HEK293 (cell line): ENCODE results near the gene RINL.

Source experiments
- CTCF ChIA-PET: fragments of 350-600 bp; formaldehyde crosslinking; extraction: SDS; loops from one replicate; lab custom pipeline; 2021; ENCODE audit warnings: antibody characterized with exemption; lab: Yijun Ruan, JAX
- POLR2A ChIA-PET: fragments of 300-600 bp; formaldehyde crosslinking; extraction: SDS; loops from one replicate; lab custom pipeline; 2020; ENCODE audit warnings: antibody characterized with exemption, inconsistent platforms; lab: Yijun Ruan, JAX
- H3K27ac ChIP-seq: fragments of 200-500 bp; sonication (Bioruptor generic); 2 replicates; pipeline ENCODE4 v1.5.1; 2014; ENCODE audit warnings: low read depth, low read length, control low read depth, inconsistent platforms; ENCODE audit errors: extremely low read depth
- H3K36me3 ChIP-seq, 2 experiments: fragments of 200-500 bp in 1 of 2; sonication (Bioruptor generic) in 1 of 2; 1 replicate in 1 of 2; 2 replicates in 1 of 2; pipeline ENCODE4 v1.5.1; 2014 to 2017; ENCODE audit warnings: inconsistent platforms in 2 of 2, low read length in 2 of 2; ENCODE audit not compliant: control insufficient read depth in 2 of 2, insufficient read depth in 1 of 2
- H3K4me1 ChIP-seq: fragments of 200-500 bp; sonication (Bioruptor generic); 2 replicates; pipeline ENCODE4 v1.5.1; 2014; ENCODE audit warnings: mild to moderate bottlenecking, low read length, inconsistent platforms; ENCODE audit not compliant: control insufficient read depth, insufficient read depth
- H3K4me3 ChIP-seq: 2 replicates; pipeline ENCODE4 v1.5.1; 2011; ENCODE audit warnings: low read depth, mild to moderate bottlenecking, control low read depth, low read length, moderate library complexity
- H3K9me3 ChIP-seq: fragments of 200-500 bp; sonication (Bioruptor generic); 2 replicates; pipeline ENCODE4 v1.5.1; 2014; ENCODE audit warnings: low read depth, low read length, inconsistent platforms; ENCODE audit not compliant: control insufficient read depth, insufficient read depth
- AEBP2 ChIP-seq: fragments of 450-650 bp; formaldehyde crosslinking; IDR thresholded peaks from 2 replicates; pipeline ENCODE4 v1.5.1; 2016; ENCODE audit warnings: missing biosample characterization, missing genetic modification characterization, borderline replicate concordance
- GLI4 ChIP-seq: fragments of 450-650 bp; formaldehyde crosslinking; IDR thresholded peaks from 2 replicates; pipeline ENCODE4 v1.5.1; 2016; ENCODE audit warnings: missing biosample characterization, missing genetic modification characterization
- GLIS1 ChIP-seq: fragments of 450-650 bp; formaldehyde crosslinking; IDR thresholded peaks from 2 replicates; pipeline ENCODE4 v1.5.1; 2016; ENCODE audit warnings: missing biosample characterization, missing genetic modification characterization
- KLF16 ChIP-seq: fragments of 450-650 bp; formaldehyde crosslinking; IDR thresholded peaks from 2 replicates; pipeline ENCODE4 v1.5.1; 2017; ENCODE audit warnings: missing biosample characterization, missing genetic modification characterization
- PRDM10 ChIP-seq: fragments of 450-650 bp; formaldehyde crosslinking; IDR thresholded peaks from 2 replicates; pipeline ENCODE4 v1.5.1; 2016; ENCODE audit warnings: missing biosample characterization, missing genetic modification characterization
- PRDM6 ChIP-seq: fragments of 450-650 bp; formaldehyde crosslinking; IDR thresholded peaks from 2 replicates; pipeline ENCODE4 v1.5.1; 2017; ENCODE audit warnings: missing biosample characterization, missing genetic modification characterization
- TCF7L2 ChIP-seq: IDR thresholded peaks from 2 replicates; pipeline ENCODE4 v1.6.1; 2011; ENCODE audit warnings: low read depth, mild to moderate bottlenecking, inconsistent platforms, low read length, moderate library complexity, borderline replicate concordance
- ZBTB21 ChIP-seq: fragments of 450-650 bp; formaldehyde crosslinking; IDR thresholded peaks from 2 replicates; pipeline ENCODE4 v1.5.1; 2017; ENCODE audit warnings: missing biosample characterization, missing genetic modification characterization
- ZIC2 ChIP-seq: fragments of 450-650 bp; formaldehyde crosslinking; IDR thresholded peaks from 2 replicates; pipeline ENCODE4 v1.5.1; 2016; ENCODE audit warnings: missing biosample characterization, missing genetic modification characterization
- ZNF146 ChIP-seq: fragments of 450-650 bp; formaldehyde crosslinking; IDR thresholded peaks from 2 replicates; pipeline ENCODE4 v1.5.1; 2016; ENCODE audit warnings: missing biosample characterization, missing genetic modification characterization
- ZNF155 ChIP-seq: fragments of 450-650 bp; formaldehyde crosslinking; IDR thresholded peaks from 2 replicates; pipeline ENCODE4 v1.5.1; 2016; ENCODE audit warnings: missing biosample characterization, missing genetic modification characterization
- ZNF211 ChIP-seq: fragments of 450-650 bp; formaldehyde crosslinking; IDR thresholded peaks from 2 replicates; pipeline ENCODE4 v1.5.1; 2016; ENCODE audit warnings: low read depth, missing biosample characterization, missing genetic modification characterization
- ZNF24 ChIP-seq: fragments of 450-650 bp; formaldehyde crosslinking; IDR thresholded peaks from 2 replicates; pipeline ENCODE4 v1.5.1; 2016; ENCODE audit warnings: missing biosample characterization, missing genetic modification characterization
- ZNF248 ChIP-seq: fragments of 450-650 bp; formaldehyde crosslinking; IDR thresholded peaks from 2 replicates; pipeline ENCODE4 v1.5.1; 2017; ENCODE audit warnings: missing biosample characterization, missing genetic modification characterization
- ZNF394 ChIP-seq: fragments of 450-650 bp; formaldehyde crosslinking; IDR thresholded peaks from 2 replicates; pipeline ENCODE4 v1.5.1; 2016; ENCODE audit warnings: missing biosample characterization, missing genetic modification characterization, mild to moderate bottlenecking, moderate library complexity, borderline replicate concordance
- ZNF423 ChIP-seq: fragments of 450-650 bp; formaldehyde crosslinking; IDR thresholded peaks from 2 replicates; pipeline ENCODE4 v1.5.1; 2016; ENCODE audit warnings: missing biosample characterization, missing genetic modification characterization
- ZNF449 ChIP-seq: fragments of 450-650 bp; formaldehyde crosslinking; IDR thresholded peaks from 2 replicates; pipeline ENCODE4 v1.5.1; 2017; ENCODE audit warnings: missing biosample characterization, mild to moderate bottlenecking, missing genetic modification characterization, moderate library complexity
- ZNF530 ChIP-seq: fragments of 450-650 bp; formaldehyde crosslinking; IDR thresholded peaks from 2 replicates; pipeline ENCODE4 v1.5.1; 2016; ENCODE audit warnings: low read depth, missing biosample characterization, missing genetic modification characterization
- ZNF571 ChIP-seq: fragments of 450-650 bp; formaldehyde crosslinking; IDR thresholded peaks from 2 replicates; pipeline ENCODE4 v1.5.0; 2017; ENCODE audit warnings: missing biosample characterization, missing genetic modification characterization
- ZNF585B ChIP-seq: fragments of 450-650 bp; formaldehyde crosslinking; IDR thresholded peaks from 2 replicates; pipeline ENCODE4 v1.5.1; 2016; ENCODE audit warnings: missing biosample characterization, missing genetic modification characterization
- ZNF600 ChIP-seq: fragments of 450-650 bp; formaldehyde crosslinking; IDR thresholded peaks from 2 replicates; pipeline ENCODE4 v1.5.1; 2016; ENCODE audit warnings: missing biosample characterization, missing genetic modification characterization
- ZNF830 ChIP-seq: fragments of 450-650 bp; IDR thresholded peaks from 2 replicates; pipeline ENCODE4 v1.5.0; 2018; ENCODE audit warnings: missing biosample characterization, missing genetic modification characterization, low read depth, mild to moderate bottlenecking, moderate library complexity
- ZSCAN23 ChIP-seq: fragments of 450-650 bp; formaldehyde crosslinking; IDR thresholded peaks from 2 replicates; pipeline ENCODE4 v1.5.1; 2016; ENCODE audit warnings: missing biosample characterization, missing genetic modification characterization
- ZSCAN5A ChIP-seq: fragments of 450-650 bp; formaldehyde crosslinking; IDR thresholded peaks from 2 replicates; pipeline ENCODE4 v1.5.1; 2016; ENCODE audit warnings: missing biosample characterization, missing genetic modification characterization

Gene RINL

GRCh38 chr19:38838986-38839761, 38.9 kb downstream of the RINL start:
- H3K4me3 ChIP-seq: no peak overlapping the region
- H3K36me3 ChIP-seq: peaks cover 89 to 94% of the 10 kb centered on the region in 2 experiments
- ChIA-PET CTCF (interaction anchor here (0.7 kb wide), 1 partner anchor 204 kb away, joined by 4 read pairs; no protein-coding TSS in a partner anchor), POLR2A (interaction anchor here (0.6 to 4.6 kb wide), 8 partner anchors 7 to 581 kb away, joined by 3 to 67 read pairs (median 5); partner anchors contain the start of genes ECH1, HNRNPL, MRPS12 and SARS2)
- H3K4me1 ChIP-seq: 0 out of 2 replicates have a peak, but pooled peaks cover under 1% of the 10 kb centered on the region
- no peaks in the 10 kb centered on the region for H3K9me3 ChIP-seq
- peak overlapping the region; percentile 63 for H3K27ac ChIP-seq
- TF ChIP-seq ZIC2 (no peak), ZNF449 (tag by site-specific recombination) (peak; percentile 91), ZNF24 (tag by site-specific recombination) (no peak), ZBTB21 (tag by site-specific recombination) (no peak), ZNF155 (no peak), AEBP2 (tag by site-specific recombination) (no peak), PRDM10 (tag by site-specific recombination) (no peak), TCF7L2 (no peak), ZNF248 (tag by site-specific recombination) (no peak), ZSCAN5A (tag by site-specific recombination) (no peak), ZNF394 (peak; percentile 37; the same call in 1 of the 2 replicates), ZNF211 (tag by site-specific recombination) (no peak), ZNF571 (tag by site-specific recombination) (no peak), PRDM6 (tag by site-specific recombination) (no peak), ZNF830 (tag by site-specific recombination) (no peak), GLIS1 (no peak), KLF16 (tag by site-specific recombination) (no peak), GLI4 (tag by site-specific recombination) (no peak), ZNF146 (tag by site-specific recombination) (no peak), ZNF600 (tag by site-specific recombination) (peak; percentile 85), ZNF530 (no peak), ZSCAN23 (tag by site-specific recombination) (no peak), ZNF585B (tag by site-specific recombination) (no peak), ZNF423 (no peak)
